GM23338 (cell line): ENCODE results near the gene MED19. TPM values are rescaled to one million over a fixed set of nuclear protein-coding genes. Genes with fewer than 3 reads are reported as not detected.

Source experiments
- ATAC-seq: fragments of 200-7000 bp; cut with Tn5 transposase; 3 replicates; pipeline ENCODE4 v1.9.1; 2020
- DNase-seq: peaks from one replicate; pipeline ENCODE4 v3.0.0-alpha.2; 2015; ENCODE audit warnings: low spot score
- H2AFZ ChIP-seq: fragments of 200-600 bp; sonication (generic); 2 replicates; pipeline ENCODE4 v1.8.0; 2016; ENCODE audit warnings: antibody characterized with exemption, mild to moderate bottlenecking, moderate library complexity
- H3F3A ChIP-seq: fragments of 200-600 bp; sonication (generic); replicated peaks from 2 replicates; pipeline ENCODE4 v1.8.0; 2017; ENCODE audit warnings: antibody characterized with exemption, mixed run types, low read depth
- H3K27ac ChIP-seq: fragments of 200-600 bp; sonication (generic); 2 replicates; pipeline ENCODE4 v1.6.1; 2016; ENCODE audit warnings: low read depth
- H3K27me3 ChIP-seq: fragments of 200-600 bp; sonication (generic); 2 replicates; pipeline ENCODE4 v1.8.0; 2016; ENCODE audit warnings: mild to moderate bottlenecking, mixed run types, moderate library complexity; ENCODE audit not compliant: insufficient read depth
- H3K36me3 ChIP-seq: fragments of 200-600 bp; sonication (generic); 2 replicates; pipeline ENCODE4 v1.8.0; 2016; ENCODE audit warnings: mild to moderate bottlenecking; ENCODE audit not compliant: insufficient read depth
- H3K4me1 ChIP-seq: fragments of 200-600 bp; sonication (generic); 2 replicates; pipeline ENCODE4 v1.8.0; 2016; ENCODE audit warnings: mild to moderate bottlenecking, moderate library complexity; ENCODE audit not compliant: insufficient read depth
- H3K4me2 ChIP-seq: fragments of 200-600 bp; sonication (generic); 2 replicates; pipeline ENCODE4 v1.7.1; 2017; ENCODE audit warnings: mixed run types
- H3K4me3 ChIP-seq: fragments of 200-600 bp; sonication (generic); 2 replicates; pipeline ENCODE4 v1.6.1; 2016; ENCODE audit warnings: mixed run types
- H3K79me2 ChIP-seq: fragments of 200-600 bp; sonication (generic); replicated peaks from 2 replicates; pipeline ENCODE4 v1.8.0; 2017; ENCODE audit warnings: mild to moderate bottlenecking; ENCODE audit not compliant: insufficient read depth
- H3K9me2 ChIP-seq: fragments of 200-600 bp; sonication (generic); 2 replicates; pipeline ENCODE4 v1.8.0; 2017; ENCODE audit not compliant: insufficient read depth
- H4K20me1 ChIP-seq: fragments of 200-600 bp; sonication (generic); replicated peaks from 2 replicates; pipeline ENCODE4 v1.8.0; 2017; ENCODE audit warnings: mild to moderate bottlenecking; ENCODE audit not compliant: insufficient read depth
- H3K27ac Mint-ChIP-seq: 2 replicates; pipeline ENCODE4 v1.8.0; 2020; ENCODE audit warnings: inconsistent platforms, mild to moderate bottlenecking, moderate library complexity, mixed read lengths
- H3K27me3 Mint-ChIP-seq: 3 replicates; pipeline ENCODE4 v1.8.0; 2022; ENCODE audit warnings: low read depth, mild to moderate bottlenecking, moderate library complexity, mixed read lengths, inconsistent platforms; ENCODE audit not compliant: insufficient read depth, poor library complexity
- H3K36me3 Mint-ChIP-seq: 3 replicates; pipeline ENCODE4 v1.8.0; 2021; ENCODE audit warnings: low read depth, mild to moderate bottlenecking, inconsistent platforms, moderate library complexity, mixed read lengths
- H3K4me1 Mint-ChIP-seq: 3 replicates; pipeline ENCODE4 v1.8.0; 2020; ENCODE audit warnings: mild to moderate bottlenecking, inconsistent platforms, mixed read lengths
- H3K4me3 Mint-ChIP-seq: 3 replicates; pipeline ENCODE4 v1.8.0; 2021; ENCODE audit warnings: moderate library complexity, mild to moderate bottlenecking, inconsistent platforms, mixed read lengths
- H3K9me3 Mint-ChIP-seq: 3 replicates; pipeline ENCODE4 v1.8.0; 2020; ENCODE audit warnings: moderate library complexity, mild to moderate bottlenecking, inconsistent platforms, mixed read lengths
- CREB1 ChIP-seq: fragments of 250-450 bp; sonication (Bioruptor Pico); IDR thresholded peaks from 2 replicates; pipeline ENCODE4 v1.5.0; 2020; ENCODE audit warnings: low read depth, mild to moderate bottlenecking, moderate library complexity
- EZH2 ChIP-seq: fragments of 200-600 bp; sonication (generic); IDR thresholded peaks from one replicate; pipeline ENCODE4 v1.8.0; 2017; ENCODE audit warnings: antibody characterized with exemption, mild to moderate bottlenecking, low read depth; ENCODE audit not compliant: unreplicated experiment
- EZH2phosphoT487 ChIP-seq: fragments of 200-600 bp; sonication (generic); IDR thresholded peaks from one replicate; pipeline ENCODE4 v1.8.1; 2018; ENCODE audit warnings: antibody characterized with exemption; ENCODE audit not compliant: unreplicated experiment
- JUNB ChIP-seq: IDR thresholded peaks from one replicate; pipeline ENCODE4 v1.6.1; 2016; ENCODE audit warnings: antibody characterized with exemption; ENCODE audit not compliant: unreplicated experiment
- NANOG ChIP-seq: IDR thresholded peaks from 2 replicates; pipeline ENCODE4 v1.6.1; 2016; ENCODE audit warnings: antibody characterized with exemption, borderline replicate concordance
- POLR2AphosphoS5 ChIP-seq: IDR thresholded peaks from 2 replicates; pipeline ENCODE4 v1.6.1; 2016; ENCODE audit warnings: antibody characterized with exemption, low read depth
- STAT1 ChIP-seq: IDR thresholded peaks from one replicate; pipeline ENCODE4 v1.6.1; 2016; ENCODE audit warnings: antibody characterized with exemption; ENCODE audit not compliant: unreplicated experiment
- ZNF114 ChIP-seq: fragments of 250-450 bp; sonication (Bioruptor Pico); IDR thresholded peaks from 2 replicates; pipeline ENCODE4 v1.5.0; 2020; ENCODE audit warnings: mild to moderate bottlenecking, moderate library complexity
- ZNF331 ChIP-seq: fragments of 250-450 bp; sonication (Bioruptor Pico); IDR thresholded peaks from 2 replicates; pipeline ENCODE4 v1.5.0; 2020; ENCODE audit warnings: low read depth, mild to moderate bottlenecking, moderate library complexity
- polyA plus RNA-seq: library from polyadenylated mRNA; unstranded; fragments of >200 nt; fragmentation: Nextera tagmentation; extraction: Ambion mirVana; gene quantifications from 2 replicates; pipeline ENCODE4 v1.2.1, GENCODE V29; 2016
- total RNA-seq: library from RNA; depleted of rRNA; stranded (reverse); fragments of >200 nt; shearing (Covaris generic); gene quantifications from 2 replicates; pipeline ENCODE4 v1.2.3, GENCODE V29; 2014
- TF ChIP-seq, protein P1 (sequence below): fragments of 250-450 bp; sonication (Bioruptor Pico); IDR thresholded peaks from 2 replicates; pipeline ENCODE4 v1.5.0; 2020; ENCODE audit warnings: mild to moderate bottlenecking, moderate library complexity
- TF ChIP-seq, protein P2 (sequence below), 2 experiments: fragments of 200-600 bp in 1 of 2; sonication (generic) in 1 of 2; conservative IDR thresholded peaks; 2 replicates each; pipeline versions ENCODE4 v1.5.1 to v1.6.1; 2016 to 2017; ENCODE audit warnings: antibody characterized with exemption in 2 of 2, low read depth in 2 of 2, mild to moderate bottlenecking in 2 of 2, moderate library complexity in 1 of 2
- TF ChIP-seq, protein P3 (sequence below): IDR thresholded peaks from 2 replicates; pipeline ENCODE4 v1.6.1; 2016; ENCODE audit warnings: antibody characterized with exemption
- TF ChIP-seq, protein P4 (sequence below): IDR thresholded peaks from one replicate; pipeline ENCODE4 v1.6.1; 2018; ENCODE audit warnings: antibody characterized with exemption; ENCODE audit not compliant: unreplicated experiment

Gene MED19
- total and polyA plus RNA-seq, 2 experiments from 2014 or later: 17.7 to 64.9 TPM

DNA sequence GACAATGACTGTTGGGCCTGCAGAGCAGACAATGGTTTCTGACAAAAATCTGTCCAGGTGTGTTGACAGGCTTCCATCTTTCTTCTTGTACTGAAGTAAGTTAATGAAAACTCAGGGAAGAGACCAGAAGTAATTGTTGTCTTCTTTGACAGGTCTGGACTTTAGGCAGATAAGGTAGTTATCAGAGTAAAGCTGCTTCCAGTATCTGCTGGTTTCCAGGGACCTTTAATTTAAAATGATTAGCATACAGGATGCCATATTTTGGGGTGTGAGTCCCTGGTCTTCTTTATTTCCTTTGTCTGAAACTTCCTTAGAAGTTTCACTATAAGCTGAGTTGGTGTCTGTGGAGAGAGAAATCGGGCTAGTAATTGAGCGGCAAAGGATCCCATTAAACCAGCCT, 1.8 kb upstream of the MED19 start:
- Histone ChIP-seq H3K27ac (no peak overlapping the region; the same call in 1 of the 2 replicates), H3K4me3 (peak overlapping the region; percentile 77), H3F3A (peaks cover 4% of the 10 kb centered on the region; the same call in 1 of the 2 replicates), H4K20me1 (peaks cover 12% of the 10 kb centered on the region; the same call in 1 of the 2 replicates), H3K79me2 (peaks cover 60% of the 10 kb centered on the region), H3K27me3 (no peaks in the 10 kb centered on the region), H3K36me3 (0 out of 2 replicates have a peak, but pooled peaks cover 4% of the 10 kb centered on the region), H3K9me2 (no peaks in the 10 kb centered on the region), H3K4me2 (peak overlapping the region; percentile 97), H3K4me1 (peaks cover 8% of the 10 kb centered on the region; the same call in 1 of the 2 replicates), H2AFZ (no peak overlapping the region)
- peak overlapping the region; percentile 99 for H3K4me3 Mint-ChIP-seq
- peaks cover 18% of the 10 kb centered on the region for H3K9me3 Mint-ChIP-seq
- DNase-seq: no peak
- peaks cover 49% of the 10 kb centered on the region for H3K36me3 Mint-ChIP-seq
- H3K4me1 Mint-ChIP-seq: peaks cover 16% of the 10 kb centered on the region
- peaks cover 6% of the 10 kb centered on the region for H3K27me3 Mint-ChIP-seq
- TF ChIP-seq STAT1: no peak
- TF ChIP-seq EZH2phosphoT487: no peak
- TF ChIP-seq, protein P1, sequence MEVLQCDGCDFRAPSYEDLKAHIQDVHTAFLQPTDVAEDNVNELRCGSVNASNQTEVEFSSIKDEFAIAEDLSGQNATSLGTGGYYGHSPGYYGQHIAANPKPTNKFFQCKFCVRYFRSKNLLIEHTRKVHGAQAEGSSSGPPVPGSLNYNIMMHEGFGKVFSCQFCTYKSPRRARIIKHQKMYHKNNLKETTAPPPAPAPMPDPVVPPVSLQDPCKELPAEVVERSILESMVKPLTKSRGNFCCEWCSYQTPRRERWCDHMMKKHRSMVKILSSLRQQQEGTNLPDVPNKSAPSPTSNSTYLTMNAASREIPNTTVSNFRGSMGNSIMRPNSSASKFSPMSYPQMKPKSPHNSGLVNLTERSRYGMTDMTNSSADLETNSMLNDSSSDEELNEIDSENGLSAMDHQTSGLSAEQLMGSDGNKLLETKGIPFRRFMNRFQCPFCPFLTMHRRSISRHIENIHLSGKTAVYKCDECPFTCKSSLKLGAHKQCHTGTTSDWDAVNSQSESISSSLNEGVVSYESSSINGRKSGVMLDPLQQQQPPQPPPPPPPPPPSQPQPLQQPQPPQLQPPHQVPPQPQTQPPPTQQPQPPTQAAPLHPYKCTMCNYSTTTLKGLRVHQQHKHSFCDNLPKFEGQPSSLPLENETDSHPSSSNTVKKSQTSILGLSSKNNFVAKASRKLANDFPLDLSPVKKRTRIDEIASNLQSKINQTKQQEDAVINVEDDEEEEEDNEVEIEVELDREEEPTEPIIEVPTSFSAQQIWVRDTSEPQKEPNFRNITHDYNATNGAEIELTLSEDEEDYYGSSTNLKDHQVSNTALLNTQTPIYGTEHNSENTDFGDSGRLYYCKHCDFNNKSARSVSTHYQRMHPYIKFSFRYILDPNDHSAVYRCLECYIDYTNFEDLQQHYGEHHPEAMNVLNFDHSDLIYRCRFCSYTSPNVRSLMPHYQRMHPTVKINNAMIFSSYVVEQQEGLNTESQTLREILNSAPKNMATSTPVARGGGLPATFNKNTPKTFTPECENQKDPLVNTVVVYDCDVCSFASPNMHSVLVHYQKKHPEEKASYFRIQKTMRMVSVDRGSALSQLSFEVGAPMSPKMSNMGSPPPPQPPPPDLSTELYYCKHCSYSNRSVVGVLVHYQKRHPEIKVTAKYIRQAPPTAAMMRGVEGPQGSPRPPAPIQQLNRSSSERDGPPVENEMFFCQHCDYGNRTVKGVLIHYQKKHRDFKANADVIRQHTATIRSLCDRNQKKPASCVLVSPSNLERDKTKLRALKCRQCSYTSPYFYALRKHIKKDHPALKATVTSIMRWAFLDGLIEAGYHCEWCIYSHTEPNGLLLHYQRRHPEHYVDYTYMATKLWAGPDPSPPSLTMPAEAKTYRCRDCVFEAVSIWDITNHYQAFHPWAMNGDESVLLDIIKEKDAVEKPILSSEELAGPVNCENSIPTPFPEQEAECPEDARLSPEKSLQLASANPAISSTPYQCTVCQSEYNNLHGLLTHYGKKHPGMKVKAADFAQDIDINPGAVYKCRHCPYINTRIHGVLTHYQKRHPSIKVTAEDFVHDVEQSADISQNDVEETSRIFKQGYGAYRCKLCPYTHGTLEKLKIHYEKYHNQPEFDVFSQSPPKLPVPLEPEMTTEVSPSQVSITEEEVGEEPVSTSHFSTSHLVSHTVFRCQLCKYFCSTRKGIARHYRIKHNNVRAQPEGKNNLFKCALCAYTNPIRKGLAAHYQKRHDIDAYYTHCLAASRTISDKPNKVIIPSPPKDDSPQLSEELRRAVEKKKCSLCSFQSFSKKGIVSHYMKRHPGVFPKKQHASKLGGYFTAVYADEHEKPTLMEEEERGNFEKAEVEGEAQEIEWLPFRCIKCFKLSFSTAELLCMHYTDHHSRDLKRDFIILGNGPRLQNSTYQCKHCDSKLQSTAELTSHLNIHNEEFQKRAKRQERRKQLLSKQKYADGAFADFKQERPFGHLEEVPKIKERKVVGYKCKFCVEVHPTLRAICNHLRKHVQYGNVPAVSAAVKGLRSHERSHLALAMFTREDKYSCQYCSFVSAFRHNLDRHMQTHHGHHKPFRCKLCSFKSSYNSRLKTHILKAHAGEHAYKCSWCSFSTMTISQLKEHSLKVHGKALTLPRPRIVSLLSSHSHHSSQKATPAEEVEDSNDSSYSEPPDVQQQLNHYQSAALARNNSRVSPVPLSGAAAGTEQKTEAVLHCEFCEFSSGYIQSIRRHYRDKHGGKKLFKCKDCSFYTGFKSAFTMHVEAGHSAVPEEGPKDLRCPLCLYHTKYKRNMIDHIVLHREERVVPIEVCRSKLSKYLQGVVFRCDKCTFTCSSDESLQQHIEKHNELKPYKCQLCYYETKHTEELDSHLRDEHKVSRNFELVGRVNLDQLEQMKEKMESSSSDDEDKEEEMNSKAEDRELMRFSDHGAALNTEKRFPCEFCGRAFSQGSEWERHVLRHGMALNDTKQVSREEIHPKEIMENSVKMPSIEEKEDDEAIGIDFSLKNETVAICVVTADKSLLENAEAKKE: no peak
- TF ChIP-seq, protein P2, sequence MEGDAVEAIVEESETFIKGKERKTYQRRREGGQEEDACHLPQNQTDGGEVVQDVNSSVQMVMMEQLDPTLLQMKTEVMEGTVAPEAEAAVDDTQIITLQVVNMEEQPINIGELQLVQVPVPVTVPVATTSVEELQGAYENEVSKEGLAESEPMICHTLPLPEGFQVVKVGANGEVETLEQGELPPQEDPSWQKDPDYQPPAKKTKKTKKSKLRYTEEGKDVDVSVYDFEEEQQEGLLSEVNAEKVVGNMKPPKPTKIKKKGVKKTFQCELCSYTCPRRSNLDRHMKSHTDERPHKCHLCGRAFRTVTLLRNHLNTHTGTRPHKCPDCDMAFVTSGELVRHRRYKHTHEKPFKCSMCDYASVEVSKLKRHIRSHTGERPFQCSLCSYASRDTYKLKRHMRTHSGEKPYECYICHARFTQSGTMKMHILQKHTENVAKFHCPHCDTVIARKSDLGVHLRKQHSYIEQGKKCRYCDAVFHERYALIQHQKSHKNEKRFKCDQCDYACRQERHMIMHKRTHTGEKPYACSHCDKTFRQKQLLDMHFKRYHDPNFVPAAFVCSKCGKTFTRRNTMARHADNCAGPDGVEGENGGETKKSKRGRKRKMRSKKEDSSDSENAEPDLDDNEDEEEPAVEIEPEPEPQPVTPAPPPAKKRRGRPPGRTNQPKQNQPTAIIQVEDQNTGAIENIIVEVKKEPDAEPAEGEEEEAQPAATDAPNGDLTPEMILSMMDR (conservative IDR thresholded peaks at IDR 0.05; ENCODE audit: low read depth in 2 of 2): no peak
- TF ChIP-seq CREB1 (CRISPR knock-in tag): no peak
- TF ChIP-seq, protein P3, sequence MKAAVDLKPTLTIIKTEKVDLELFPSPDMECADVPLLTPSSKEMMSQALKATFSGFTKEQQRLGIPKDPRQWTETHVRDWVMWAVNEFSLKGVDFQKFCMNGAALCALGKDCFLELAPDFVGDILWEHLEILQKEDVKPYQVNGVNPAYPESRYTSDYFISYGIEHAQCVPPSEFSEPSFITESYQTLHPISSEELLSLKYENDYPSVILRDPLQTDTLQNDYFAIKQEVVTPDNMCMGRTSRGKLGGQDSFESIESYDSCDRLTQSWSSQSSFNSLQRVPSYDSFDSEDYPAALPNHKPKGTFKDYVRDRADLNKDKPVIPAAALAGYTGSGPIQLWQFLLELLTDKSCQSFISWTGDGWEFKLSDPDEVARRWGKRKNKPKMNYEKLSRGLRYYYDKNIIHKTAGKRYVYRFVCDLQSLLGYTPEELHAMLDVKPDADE: no peak
- no peak for TF ChIP-seq EZH2
- TF ChIP-seq, protein P4, sequence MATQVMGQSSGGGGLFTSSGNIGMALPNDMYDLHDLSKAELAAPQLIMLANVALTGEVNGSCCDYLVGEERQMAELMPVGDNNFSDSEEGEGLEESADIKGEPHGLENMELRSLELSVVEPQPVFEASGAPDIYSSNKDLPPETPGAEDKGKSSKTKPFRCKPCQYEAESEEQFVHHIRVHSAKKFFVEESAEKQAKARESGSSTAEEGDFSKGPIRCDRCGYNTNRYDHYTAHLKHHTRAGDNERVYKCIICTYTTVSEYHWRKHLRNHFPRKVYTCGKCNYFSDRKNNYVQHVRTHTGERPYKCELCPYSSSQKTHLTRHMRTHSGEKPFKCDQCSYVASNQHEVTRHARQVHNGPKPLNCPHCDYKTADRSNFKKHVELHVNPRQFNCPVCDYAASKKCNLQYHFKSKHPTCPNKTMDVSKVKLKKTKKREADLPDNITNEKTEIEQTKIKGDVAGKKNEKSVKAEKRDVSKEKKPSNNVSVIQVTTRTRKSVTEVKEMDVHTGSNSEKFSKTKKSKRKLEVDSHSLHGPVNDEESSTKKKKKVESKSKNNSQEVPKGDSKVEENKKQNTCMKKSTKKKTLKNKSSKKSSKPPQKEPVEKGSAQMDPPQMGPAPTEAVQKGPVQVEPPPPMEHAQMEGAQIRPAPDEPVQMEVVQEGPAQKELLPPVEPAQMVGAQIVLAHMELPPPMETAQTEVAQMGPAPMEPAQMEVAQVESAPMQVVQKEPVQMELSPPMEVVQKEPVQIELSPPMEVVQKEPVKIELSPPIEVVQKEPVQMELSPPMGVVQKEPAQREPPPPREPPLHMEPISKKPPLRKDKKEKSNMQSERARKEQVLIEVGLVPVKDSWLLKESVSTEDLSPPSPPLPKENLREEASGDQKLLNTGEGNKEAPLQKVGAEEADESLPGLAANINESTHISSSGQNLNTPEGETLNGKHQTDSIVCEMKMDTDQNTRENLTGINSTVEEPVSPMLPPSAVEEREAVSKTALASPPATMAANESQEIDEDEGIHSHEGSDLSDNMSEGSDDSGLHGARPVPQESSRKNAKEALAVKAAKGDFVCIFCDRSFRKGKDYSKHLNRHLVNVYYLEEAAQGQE: no peak
- no peak for TF ChIP-seq ZNF331 (CRISPR knock-in tag)
- TF ChIP-seq NANOG: no peak
- TF ChIP-seq JUNB: no peak
- no peak for TF ChIP-seq ZNF114 (CRISPR knock-in tag)
- no peak for TF ChIP-seq POLR2AphosphoS5
- ATAC-seq: no peak
- H3K27ac Mint-ChIP-seq: peak overlapping the region; percentile 99
